Stimulated activated CD8-positive, alpha-beta memory T cell treated with anti-CD3 and anti-CD28 coated beads, Interleukin-12 subunit alpha, Interleukin-12 subunit beta, amount 100 ng/mL, for 1 hour (primary cell): ENCODE measurements around the gene RAB19.
"Not testable (repeated sequence)": the region's sequence is repeated elsewhere in the genome, so short reads cannot be mapped to it uniquely, and the experiment has no call there.

ENCODE experiments used
- DNase-seq: peaks from one replicate; pipeline ENCODE4 v3.0.0-alpha.2; 2020; ENCODE audit warnings: low read depth

Gene RAB19

DNA sequence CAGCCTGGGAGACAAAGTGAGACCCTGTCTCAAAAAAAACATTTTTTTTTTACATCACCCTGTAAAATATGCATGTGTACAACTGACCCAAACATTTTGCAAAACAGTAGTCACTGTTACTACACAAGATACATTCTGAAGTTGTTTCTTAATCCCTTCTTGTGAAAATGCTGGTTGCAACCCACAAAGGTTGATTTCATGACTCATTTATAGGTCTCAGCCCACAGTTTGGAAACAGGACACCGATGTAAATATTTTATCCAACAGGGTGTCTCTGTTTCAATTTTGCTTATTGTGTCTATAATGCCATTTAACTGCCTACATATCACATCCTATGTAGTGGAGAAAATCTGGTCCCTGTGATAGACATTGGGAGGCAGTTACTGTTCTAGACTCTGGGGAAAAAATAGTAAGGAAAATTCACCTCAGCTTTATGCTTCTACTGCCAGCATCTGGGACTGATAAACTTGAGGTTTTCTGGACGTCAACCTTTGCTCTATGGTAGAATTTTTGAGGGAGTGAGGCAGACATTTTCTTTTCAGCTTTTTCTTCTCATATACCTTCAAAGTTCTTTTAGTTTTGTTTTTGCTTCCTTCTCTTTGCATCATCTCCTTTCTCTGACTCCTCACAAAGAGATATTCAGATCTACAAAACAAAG lies 1.6 kb upstream of the RAB19 start:
- DNase-seq: no peak

DNA sequence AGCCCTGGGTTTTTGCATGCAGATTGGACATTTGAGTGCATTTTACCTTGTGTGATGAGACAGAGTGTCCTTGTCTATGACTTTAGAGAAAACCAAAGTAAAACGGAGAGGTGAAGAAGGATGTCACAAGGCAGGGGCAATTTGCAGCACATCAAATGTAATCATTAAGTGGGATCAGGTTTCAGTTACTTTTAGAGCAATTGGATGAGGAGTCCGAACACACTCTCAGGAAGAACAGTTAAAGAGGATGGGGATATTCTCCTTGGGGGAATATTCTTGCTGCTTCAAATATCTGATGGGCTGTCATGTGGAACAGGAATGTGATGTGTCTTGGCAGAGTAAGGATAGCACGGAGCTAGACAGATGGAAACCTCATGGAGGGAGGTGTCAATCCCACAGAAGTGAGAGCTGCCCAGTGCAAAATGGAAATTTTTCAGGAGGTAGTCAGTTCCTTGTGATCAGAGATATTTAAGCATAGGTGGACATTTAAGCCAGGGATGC lies 757 bp downstream of the RAB19 start:
- no peak for DNase-seq

GRCh38 chr7:140415361-140415760 lies 11.5 kb downstream of the RAB19 start:
- DNase-seq: no peak

DNA sequence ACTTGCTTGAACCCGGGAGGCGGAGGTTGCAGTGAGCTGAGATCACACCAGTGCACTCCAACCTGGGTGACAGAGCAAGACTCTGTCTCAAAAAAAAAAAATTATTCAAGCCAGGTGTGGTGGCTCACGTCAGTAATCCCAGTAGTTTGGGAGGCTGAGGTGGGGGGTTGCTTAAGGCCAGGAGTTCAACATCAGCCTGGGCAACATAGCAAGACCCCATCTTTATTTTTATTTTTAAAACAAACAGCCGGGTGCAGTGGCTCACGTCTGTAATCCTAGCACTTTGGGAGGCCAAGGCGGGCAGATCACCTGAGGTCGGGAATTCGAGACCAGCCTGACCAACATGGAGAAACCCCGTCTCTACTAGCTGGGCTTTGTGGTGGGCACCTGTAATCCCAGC lies 12.0 kb downstream of the RAB19 start:
- DNase-seq: not testable (repeated sequence)

DNA sequence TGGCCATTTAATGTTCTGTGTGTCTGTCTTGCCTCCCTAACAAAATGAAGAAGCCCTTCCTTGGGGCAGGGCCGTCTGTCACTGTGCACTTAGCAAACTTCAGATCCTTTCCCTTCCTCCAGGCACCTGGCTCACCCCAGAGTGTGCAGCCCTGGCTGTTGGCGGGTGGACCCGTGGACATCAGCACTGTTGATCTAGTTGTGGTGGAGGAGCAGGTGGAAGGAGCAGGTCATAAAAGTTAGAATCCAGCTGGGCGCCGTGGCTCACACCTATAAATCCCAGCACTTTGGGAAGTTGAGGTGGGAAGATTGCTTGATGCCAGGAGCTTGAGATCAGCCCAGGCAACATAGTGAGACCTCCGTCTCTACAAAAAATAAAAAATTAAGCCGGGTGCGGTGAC lies 12.7 kb downstream of the RAB19 start:
- DNase-seq: no peak

DNA sequence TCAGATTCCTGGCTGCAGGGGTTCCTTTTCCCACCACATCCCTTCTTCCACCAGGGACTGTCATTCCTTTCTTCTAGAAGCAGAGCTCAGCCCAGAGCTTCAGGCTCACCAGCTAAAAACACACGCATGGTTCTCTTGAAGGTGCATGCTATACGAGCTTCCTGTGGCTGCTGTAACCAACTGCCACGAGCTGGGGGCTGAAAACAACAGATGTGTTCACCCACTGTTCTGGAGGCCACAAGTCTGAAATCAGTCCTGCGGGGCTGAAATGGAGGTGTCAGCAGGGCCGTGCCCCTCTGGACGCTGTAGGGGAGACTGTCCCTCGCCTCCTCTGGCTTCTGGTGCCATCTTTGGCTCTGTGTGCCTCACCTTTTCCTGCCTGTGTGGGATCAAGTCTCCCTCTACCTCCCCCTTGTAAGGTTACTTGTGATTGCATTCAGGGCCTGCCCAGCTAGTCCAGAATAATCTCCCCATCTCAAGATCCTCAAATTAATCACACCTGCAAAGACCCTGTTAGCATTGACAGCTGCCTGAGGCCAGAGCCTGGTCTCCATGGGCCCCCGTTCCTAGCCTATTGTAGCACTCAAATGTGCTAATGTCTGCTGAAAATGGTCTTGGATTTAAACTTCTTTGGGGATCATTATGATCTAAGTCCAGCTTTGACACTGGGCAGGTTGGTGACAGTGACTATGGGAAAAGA lies 13.7 kb downstream of the RAB19 start:
- no peak for DNase-seq

- not testable (repeated sequence) for DNase-seq
Observed at GRCh38 chr7:140418156-140418472, 14.3 kb downstream of the RAB19 start.

DNA sequence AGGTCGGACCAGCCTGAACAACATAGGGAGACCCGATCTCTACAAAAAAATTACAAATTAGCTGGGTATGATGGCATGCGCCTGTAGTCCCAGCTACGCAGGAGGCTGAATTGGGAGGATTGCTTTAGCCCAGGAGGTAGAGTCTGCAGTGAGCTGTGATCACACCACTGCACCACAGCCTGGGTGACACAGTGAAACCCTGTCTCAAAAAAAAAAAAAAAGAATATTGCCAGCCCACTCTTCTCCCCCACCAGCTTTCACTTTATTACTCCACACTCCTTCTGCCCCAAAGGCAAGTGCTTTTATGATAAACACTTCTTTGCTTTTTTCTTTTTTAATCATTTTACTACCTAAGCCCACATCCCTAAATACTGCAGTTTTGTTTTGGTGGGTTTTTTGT lies 14.8 kb downstream of the RAB19 start:
- no peak for DNase-seq

DNA sequence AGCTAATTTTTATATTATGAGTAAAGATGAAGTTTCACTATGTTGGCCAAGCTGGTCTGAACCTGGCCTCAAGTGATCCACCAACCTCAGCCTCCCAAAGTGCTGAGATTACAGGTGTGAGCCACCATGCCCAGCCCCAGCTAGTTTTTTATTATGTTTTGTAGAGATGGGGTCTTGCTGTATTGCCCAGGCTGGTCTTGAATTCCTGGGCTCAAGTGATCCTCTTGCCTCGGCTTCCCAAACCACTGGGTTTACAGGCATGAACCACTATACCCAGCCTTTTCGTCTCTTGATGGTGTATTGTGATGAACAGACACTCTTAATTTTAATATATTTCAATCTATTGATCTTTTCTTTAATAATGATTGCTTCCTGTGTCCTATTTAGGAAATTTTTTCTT lies 17.7 kb downstream of the RAB19 start:
- DNase-seq: no peak

DNA sequence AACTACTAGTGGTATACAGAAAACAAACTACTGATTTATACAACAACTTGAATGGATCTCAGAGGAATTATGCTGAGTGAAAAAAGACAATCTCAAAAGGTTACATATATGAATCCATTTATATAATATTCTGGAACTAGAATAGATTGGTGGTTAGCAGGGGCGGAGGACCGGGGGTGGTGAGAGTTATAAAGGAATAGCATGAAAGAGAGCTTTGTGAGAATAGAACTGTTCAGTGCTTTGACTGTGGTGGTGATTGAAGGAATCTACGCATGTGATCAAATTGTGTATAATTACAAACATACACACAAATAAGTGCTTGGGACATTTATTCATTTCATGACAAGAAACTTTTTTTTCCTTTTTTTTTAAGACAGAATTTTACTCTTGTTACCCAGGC lies 19.6 kb downstream of the RAB19 start:
- no peak for DNase-seq

DNA sequence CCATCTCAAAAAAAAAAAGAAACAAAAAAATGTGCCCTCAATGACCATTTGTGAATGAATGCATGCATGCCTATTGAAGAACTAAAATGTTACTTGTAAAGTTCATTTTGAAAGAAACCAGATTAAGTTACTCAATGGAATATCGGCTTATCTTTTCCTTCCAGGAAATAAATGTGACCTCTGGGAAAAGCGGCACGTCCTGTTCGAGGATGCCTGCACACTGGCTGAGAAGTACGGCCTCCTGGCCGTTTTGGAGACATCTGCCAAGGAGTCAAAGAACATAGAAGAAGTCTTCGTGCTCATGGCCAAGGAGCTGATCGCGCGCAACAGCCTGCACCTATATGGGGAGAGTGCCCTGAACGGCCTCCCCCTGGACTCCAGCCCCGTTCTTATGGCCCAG lies 21.9 kb downstream of the RAB19 start:
- no peak for DNase-seq

GRCh38 chr7:140426130-140426529 lies 22.3 kb downstream of the RAB19 start:
- DNase-seq: no peak

DNA sequence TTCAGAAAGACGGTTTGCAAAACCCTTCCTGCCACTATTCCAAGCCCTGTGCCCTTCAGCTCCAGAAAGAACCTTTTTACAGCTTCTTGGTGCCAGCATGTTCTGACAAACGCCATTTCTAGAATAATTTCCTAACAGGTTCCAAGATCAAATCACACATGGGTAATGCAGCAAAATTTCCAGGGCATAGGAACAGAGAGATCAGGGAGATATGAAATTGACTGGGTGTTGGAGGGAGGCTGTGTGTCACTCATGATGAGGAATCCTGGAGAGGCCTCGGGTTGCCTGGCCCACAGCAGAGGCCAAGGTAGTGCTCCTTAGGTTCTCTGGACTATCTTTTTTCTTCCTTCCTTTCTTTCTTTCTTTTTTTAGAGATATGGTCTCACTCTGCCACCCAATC lies 29.5 kb downstream of the RAB19 start:
- DNase-seq: no peak

DNA sequence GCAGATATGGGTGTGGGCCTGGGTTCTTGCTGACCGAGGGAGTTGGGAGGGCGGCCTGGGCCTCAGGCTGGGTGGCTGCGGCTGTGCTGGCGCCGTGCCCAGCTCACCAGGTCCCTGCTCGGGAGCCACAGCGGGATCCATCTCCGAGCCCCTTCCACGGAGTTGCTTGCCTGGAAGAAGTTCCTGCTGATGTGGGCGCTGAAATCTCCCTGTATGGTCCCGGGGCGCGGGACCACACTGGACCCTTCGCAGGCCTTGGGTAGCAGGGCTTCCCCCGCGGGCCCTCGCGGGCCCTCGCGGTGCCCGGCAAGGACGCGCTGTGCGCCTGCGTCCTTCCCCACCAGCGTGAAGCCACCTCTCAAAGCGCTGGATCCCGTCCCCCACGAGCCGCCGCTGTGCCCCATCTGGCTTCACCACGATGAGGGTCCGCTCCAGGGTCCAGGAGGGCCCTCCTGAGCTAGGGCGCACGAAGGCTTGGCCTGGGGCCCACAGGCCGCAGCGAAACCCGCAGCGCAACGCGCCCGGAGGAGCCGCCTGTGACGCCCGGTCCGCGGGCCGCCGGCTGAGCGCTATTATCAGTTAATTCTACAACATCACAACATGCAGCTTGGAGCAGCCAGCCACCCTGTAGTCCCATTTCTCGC lies 31.5 kb downstream of the RAB19 start:
- no peak for DNase-seq

GRCh38 chr7:140439359-140439758 lies 35.5 kb downstream of the RAB19 start:
- DNase-seq: no peak

- no peak for DNase-seq
Observed at GRCh38 chr7:140440593-140440992, 36.7 kb downstream of the RAB19 start.

DNA sequence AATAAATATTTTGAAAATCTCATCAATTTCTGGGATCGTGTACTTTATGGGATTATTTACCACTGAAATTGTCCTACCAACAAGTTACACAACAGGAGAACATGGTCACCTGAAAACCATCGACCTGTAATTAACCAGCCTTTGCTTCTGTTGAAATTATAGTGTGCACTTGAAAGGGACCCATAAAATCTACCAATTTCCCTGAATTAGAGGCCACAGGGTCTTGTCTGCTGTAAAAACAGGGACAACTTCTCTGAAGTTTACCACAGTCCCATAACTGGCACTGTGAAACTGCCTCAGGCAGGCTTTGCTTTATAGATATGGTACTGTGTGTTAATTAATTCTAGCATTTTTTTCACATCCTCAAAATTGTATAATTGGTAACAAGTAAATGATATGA lies 37.7 kb downstream of the RAB19 start:
- DNase-seq: no peak

DNA sequence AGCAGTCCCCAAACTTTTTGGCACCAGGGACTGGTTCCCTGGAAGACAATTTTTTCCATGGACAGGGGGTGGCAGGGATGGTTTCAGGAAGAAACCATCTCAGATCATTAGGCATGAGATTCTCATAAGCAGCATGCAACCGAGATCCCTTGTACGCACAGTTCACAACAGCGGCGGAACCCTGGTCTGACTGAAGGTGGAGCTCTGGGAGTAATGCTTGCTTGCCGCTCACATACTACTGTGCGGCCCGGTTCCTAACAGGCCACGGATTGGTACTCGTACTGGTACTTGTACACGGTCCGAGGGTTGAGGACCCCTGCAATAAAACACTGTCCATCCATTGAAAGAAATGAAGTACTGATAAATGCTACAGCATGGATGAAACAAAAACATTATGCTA lies 42.6 kb downstream of the RAB19 start:
- DNase-seq: no peak

DNA sequence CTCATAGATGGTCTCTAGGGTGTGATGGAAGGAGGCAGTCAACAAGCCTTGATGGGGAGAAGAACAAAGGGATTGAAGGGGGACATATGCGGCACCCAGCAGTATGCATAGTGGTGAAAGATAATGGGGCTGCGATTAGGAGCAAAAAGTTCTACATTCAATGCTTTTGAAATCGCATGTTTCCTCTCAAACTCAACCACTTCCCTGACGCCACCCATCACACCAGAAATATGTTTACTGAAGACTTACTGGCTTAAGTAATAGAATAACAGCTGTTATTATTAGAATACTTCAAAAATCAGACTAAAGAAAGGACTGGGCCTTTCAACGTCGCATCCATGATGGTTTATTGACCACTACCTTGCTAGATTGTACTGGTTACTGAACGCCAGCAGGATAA lies 44.0 kb downstream of the RAB19 start:
- DNase-seq: no peak

- no peak for DNase-seq
Observed at GRCh38 chr7:140448781-140449480, 45.1 kb downstream of the RAB19 start.

DNA sequence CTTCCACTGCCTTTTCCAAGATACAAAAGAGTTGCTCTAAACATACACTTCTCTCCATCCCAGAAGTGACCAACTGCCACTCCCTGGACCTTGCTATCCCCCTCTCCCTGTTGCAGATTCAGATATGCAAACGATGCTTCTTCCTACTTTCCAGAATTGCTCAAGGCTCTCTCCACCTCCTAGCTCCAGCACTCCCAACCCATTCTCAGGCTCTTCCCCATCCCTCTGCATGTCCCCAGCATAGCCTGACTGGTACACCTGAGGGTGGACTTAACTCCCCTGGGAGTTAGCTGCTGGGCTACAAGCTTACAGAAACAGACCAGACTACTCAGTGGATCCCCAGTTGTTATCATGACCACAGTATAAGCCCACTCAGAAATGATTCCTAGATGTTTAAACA lies 47.9 kb downstream of the RAB19 start:
- no peak for DNase-seq

GRCh38 chr7:140453273-140453672 lies 49.4 kb downstream of the RAB19 start:
- DNase-seq: no peak
